ENCODE measurements around the gene HTT. TPM values are rescaled to one million over a fixed set of nuclear protein-coding genes. Genes with fewer than 3 reads are reported as not detected.

Gene HTT
- 100 to 1,000 TPM in 2 of 6 donors, 10 to 100 TPM in 4; 55.4 to 170 (median 81.5) TPM for total RNA-seq

- peak; percentile 95 to 97 for ATAC-seq (ENCODE audit: low FRiP score in 2 of 2)
These were observed at the start of gene HTT, which contains the start of gene HTT-AS for GRCh38 chr4:3074078-3074845. TSS of gene HTT (plus strand) at chr4:3074681. CDS start at chr4:3074826, 145 bp downstream. TSS of gene HTT-AS (minus strand) at chr4:3074538.

GRCh38 chr4:3025881-3026280 lies 48.6 kb upstream of the HTT start:
- Histone ChIP-seq H3K4me1 (no peaks in the 10 kb centered on the region), H3K36me3 (no peaks in the 10 kb centered on the region), H3K27ac (no peak overlapping the region), H3K27me3 (no peaks in the 10 kb centered on the region), H3K9me3 (no peaks in the 10 kb centered on the region), H3K4me3 (no peak overlapping the region)
- ATAC-seq (ENCODE audit: low FRiP score in 2 of 2) (no peak), DNase-seq (no peak)
- WGBS, 2 donors = 91 to 94% methylated on average over 21 of the region's 21 CpGs
- no peak for TF ChIP-seq CTCF (IDR thresholded peaks at IDR 0.05)
- no peak for TF ChIP-seq POLR2AphosphoS5 (IDR thresholded peaks at IDR 0.05)
- TF ChIP-seq POLR2A (IDR thresholded peaks at IDR 0.05) = no peak
- no peak for TF ChIP-seq EP300 (IDR thresholded peaks at IDR 0.05)

More at GRCh38 chr4:3074078-3074845, at the start of gene HTT, which contains the start of gene HTT-AS:
- DNase-seq = peak; percentile 97 to 100
- 0 to 1% methylated on average over 14 to 19 of the region's 81 CpGs for WGBS, 2 donors
- Histone ChIP-seq H3K9me3 (no peaks in the 10 kb centered on the region), H3K36me3 (no peaks in the 10 kb centered on the region), H3K4me3 (peak within 1 kb of the TSS; percentile 69 to 99 (median 94)), H3K27ac (peak within 1 kb of the TSS; percentile 85 to 96 (median 92)), H3K27me3 (no peaks in the 10 kb centered on the region), H3K4me1 (peaks cover 20 to 49% (median 23%) of the 10 kb centered on the region in 4 donors)
- TF ChIP-seq CTCF (IDR thresholded peaks at IDR 0.05) (peak in 4 of 6 experiments; percentile 29 to 59 (median 54)), POLR2A (IDR thresholded peaks at IDR 0.05) (peak in 3 of 4 donors; percentile 59 to 86 (median 86)), POLR2AphosphoS5 (IDR thresholded peaks at IDR 0.05) (peak; percentile 73 to 79), EP300 (IDR thresholded peaks at IDR 0.05) (no peak)

GRCh38 chr4:3026540-3026939 lies 47.9 kb upstream of the HTT start:
- peaks cover 0 to 5% (median 2%) of the 10 kb centered on the region in 4 donors for H3K4me1 ChIP-seq
- no peak overlapping the region for H3K4me3 ChIP-seq
- WGBS, 2 donors = 85 to 92% methylated on average over 9 of the region's 9 CpGs
- DNase-seq = no peak
- H3K36me3 ChIP-seq = no peaks in the 10 kb centered on the region
- TF ChIP-seq POLR2AphosphoS5 (IDR thresholded peaks at IDR 0.05) (no peak), EP300 (IDR thresholded peaks at IDR 0.05) (no peak), CTCF (IDR thresholded peaks at IDR 0.05) (no peak), POLR2A (IDR thresholded peaks at IDR 0.05) (no peak)
- ATAC-seq (ENCODE audit: low FRiP score in 2 of 2) = no peak
- H3K27ac ChIP-seq = no peak overlapping the region
- no peaks in the 10 kb centered on the region for H3K9me3 ChIP-seq
- H3K27me3 ChIP-seq = no peaks in the 10 kb centered on the region

GRCh38 chr4:3029464-3029863 lies 45.0 kb upstream of the HTT start:
- WGBS, 2 donors = 90 to 93% methylated on average over 8 to 9 of the region's 9 CpGs
- TF ChIP-seq POLR2AphosphoS5 (IDR thresholded peaks at IDR 0.05) = no peak
- TF ChIP-seq CTCF (IDR thresholded peaks at IDR 0.05) = no peak
- no peak for TF ChIP-seq POLR2A (IDR thresholded peaks at IDR 0.05)
- TF ChIP-seq EP300 (IDR thresholded peaks at IDR 0.05) = no peak
- H3K36me3 ChIP-seq = no peaks in the 10 kb centered on the region
- H3K9me3 ChIP-seq = no peaks in the 10 kb centered on the region
- H3K27ac ChIP-seq = no peak overlapping the region
- no peak for ATAC-seq (ENCODE audit: low FRiP score in 2 of 2)
- no peak overlapping the region for H3K4me3 ChIP-seq
- peaks cover 0 to 5% (median 2%) of the 10 kb centered on the region in 4 donors for H3K4me1 ChIP-seq
- no peak for DNase-seq
- no peaks in the 10 kb centered on the region for H3K27me3 ChIP-seq

Data from upper lobe of left lung (tissue), 6 donors.